Neural cell (in vitro differentiated cells): ENCODE results near the gene PDE2A. TPM values are rescaled to one million over a fixed set of nuclear protein-coding genes. Genes with fewer than 3 reads are reported as not detected.

ENCODE experiments used
- H2AFZ ChIP-seq: fragments of 200-600, 300-800 bp; sonication (generic), shearing (Covaris generic); 2 replicates; pipeline ENCODE4 v1.6.0; 2014; ENCODE audit warnings: low read depth, mild to moderate bottlenecking, antibody characterized with exemption, low read length, moderate library complexity
- H3F3A ChIP-seq: fragments of 200-600 bp; shearing (Covaris generic); 2 replicates; pipeline ENCODE4 v1.6.1; 2016; ENCODE audit warnings: mild to moderate bottlenecking, moderate library complexity, mixed read lengths, antibody characterized with exemption, low read length; ENCODE audit not compliant: insufficient read depth, poor library complexity, severe bottlenecking
- H3K27ac ChIP-seq: fragments of 200-600, 300-800 bp; sonication (generic), shearing (Covaris generic); 2 replicates; pipeline ENCODE4 v1.5.1; 2014; ENCODE audit warnings: mild to moderate bottlenecking, low read length, moderate library complexity
- H3K27me3 ChIP-seq: fragments of 300-800, 200-600 bp; sonication (generic), shearing (Covaris generic); 2 replicates; pipeline ENCODE4 v1.6.0; 2014; ENCODE audit warnings: mild to moderate bottlenecking, low read depth, low read length, moderate library complexity; ENCODE audit not compliant: insufficient read depth
- H3K36me3 ChIP-seq: fragments of 300-800, 200-600 bp; sonication (generic), shearing (Covaris generic); 2 replicates; pipeline ENCODE4 v1.5.1; 2014; ENCODE audit warnings: mild to moderate bottlenecking, antibody characterized with exemption, low read length, moderate library complexity; ENCODE audit not compliant: insufficient read depth
- H3K4me2 ChIP-seq: fragments of 300-800, 200-600 bp; sonication (generic), shearing (Covaris generic); 2 replicates; pipeline ENCODE4 v1.6.0; 2014; ENCODE audit warnings: mild to moderate bottlenecking, low read length
- H3K4me3 ChIP-seq: fragments of 300-800, 200-600 bp; sonication (generic), shearing (Covaris generic); 2 replicates; pipeline ENCODE4 v1.5.1; 2014; ENCODE audit warnings: mild to moderate bottlenecking, low read length, moderate library complexity
- H3K79me2 ChIP-seq: fragments of 200-600 bp; shearing (Covaris generic); replicated peaks from 2 replicates; pipeline ENCODE4 v1.6.0; 2014; ENCODE audit warnings: mild to moderate bottlenecking, low read length, moderate library complexity; ENCODE audit not compliant: insufficient read depth
- H3K9ac ChIP-seq: fragments of 300-800, 200-600 bp; sonication (generic), shearing (Covaris generic); 2 replicates; pipeline ENCODE4 v1.6.1; 2016; ENCODE audit warnings: mild to moderate bottlenecking, low read length, mixed read lengths
- H3K9me2 ChIP-seq: fragments of 200-600 bp; shearing (Covaris generic); 2 replicates; pipeline ENCODE4 v1.6.1; 2016; ENCODE audit warnings: mild to moderate bottlenecking, low read length, mixed read lengths; ENCODE audit not compliant: insufficient read depth
- H3K9me3 ChIP-seq: fragments of 200-600, 300-800 bp; sonication (generic), shearing (Covaris generic); 2 replicates; pipeline ENCODE4 v1.6.1; 2016; ENCODE audit warnings: mild to moderate bottlenecking, mixed run types, low read length, moderate library complexity, mixed read lengths
- H4K20me1 ChIP-seq: fragments of 200-600 bp; shearing (Covaris generic); 2 replicates; pipeline ENCODE4 v1.6.1; 2016; ENCODE audit warnings: mild to moderate bottlenecking, mixed run types; ENCODE audit not compliant: insufficient read depth
- CTCF ChIP-seq: fragments of 450-650 bp; IDR thresholded peaks from 2 replicates; pipeline ENCODE4 v1.5.1; 2014; ENCODE audit warnings: antibody characterized with exemption, mild to moderate bottlenecking, moderate library complexity; ENCODE audit not compliant: poor library complexity, severe bottlenecking
- EP300 ChIP-seq: fragments of 450-650 bp; conservative IDR thresholded peaks from 2 replicates; pipeline ENCODE4 v1.6.1; 2014; ENCODE audit warnings: antibody characterized with exemption, mild to moderate bottlenecking, moderate library complexity; ENCODE audit not compliant: poor library complexity, severe bottlenecking
- EZH2 ChIP-seq: fragments of 200-600, 300-800 bp; shearing (Covaris generic), sonication (generic); IDR thresholded peaks from 2 replicates; pipeline ENCODE4 v1.6.1; 2014; ENCODE audit warnings: antibody characterized with exemption, low read length, borderline replicate concordance, mild to moderate bottlenecking; ENCODE audit not compliant: insufficient read depth, poor library complexity, severe bottlenecking
- MXI1 ChIP-seq: fragments of 450-650 bp; conservative IDR thresholded peaks from 2 replicates; pipeline ENCODE4 v1.6.1; 2014; ENCODE audit warnings: antibody characterized with exemption, mild to moderate bottlenecking; ENCODE audit not compliant: poor library complexity, severe bottlenecking
- POLR2AphosphoS5 ChIP-seq: IDR thresholded peaks from 2 replicates; pipeline ENCODE4 v1.6.1; 2012
- RAD21 ChIP-seq: fragments of 450-650 bp; conservative IDR thresholded peaks from 2 replicates; pipeline ENCODE4 v1.6.1; 2014; ENCODE audit warnings: antibody characterized with exemption, mild to moderate bottlenecking, moderate library complexity
- REST ChIP-seq: IDR thresholded peaks from 2 replicates; pipeline ENCODE4 v1.6.1; 2012; ENCODE audit warnings: borderline replicate concordance
- TAF1 ChIP-seq: IDR thresholded peaks from 2 replicates; pipeline ENCODE4 v1.6.1; 2012; ENCODE audit warnings: low read depth
- polyA plus RNA-seq: library from polyadenylated mRNA; depleted of rRNA; stranded (reverse); fragments of >200 nt; gene quantifications from 2 replicates; pipeline ENCODE4 v1.2.3, GENCODE V29; 2014

Gene PDE2A
- polyA plus RNA-seq, 1 donor from 2014 or later = 11.6 TPM

DNA sequence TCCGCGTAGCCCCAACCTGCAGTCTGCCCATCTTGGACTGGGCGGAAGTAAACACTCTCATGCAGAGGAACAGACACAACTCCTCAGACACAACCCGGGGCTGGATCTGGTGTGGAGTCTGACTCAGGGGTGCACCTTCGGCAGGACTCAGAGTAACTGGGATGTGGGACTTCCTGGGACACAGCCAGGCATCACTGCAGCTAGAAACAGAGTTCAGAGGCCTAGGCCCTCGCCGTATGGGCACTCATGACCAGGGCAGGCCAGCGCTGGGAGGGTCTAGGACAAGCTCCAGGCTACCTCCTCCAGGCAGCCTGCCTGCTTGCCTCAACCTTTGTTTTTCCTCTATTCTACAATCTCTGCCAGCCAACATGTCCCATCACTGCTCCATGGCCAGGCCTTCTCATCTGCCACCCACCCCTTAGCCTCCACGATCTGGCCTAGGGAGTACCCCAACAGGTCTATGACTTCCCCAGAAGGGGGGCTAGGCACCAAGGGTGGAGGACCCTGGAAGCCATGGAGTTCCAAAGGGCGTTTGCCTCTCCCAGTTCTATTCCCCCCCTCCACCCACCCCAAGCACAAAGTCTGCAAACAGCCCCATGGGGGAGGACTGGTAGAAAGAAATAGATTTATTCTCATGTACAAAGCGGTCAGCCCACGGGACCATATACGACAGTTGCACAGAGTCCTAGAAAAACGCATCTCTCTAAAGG is 98.5 kb downstream of the PDE2A start (continued):
- TF ChIP-seq POLR2AphosphoS5 (no peak), EZH2 (no peak), RAD21 (no peak), TAF1 (no peak)

DNA sequence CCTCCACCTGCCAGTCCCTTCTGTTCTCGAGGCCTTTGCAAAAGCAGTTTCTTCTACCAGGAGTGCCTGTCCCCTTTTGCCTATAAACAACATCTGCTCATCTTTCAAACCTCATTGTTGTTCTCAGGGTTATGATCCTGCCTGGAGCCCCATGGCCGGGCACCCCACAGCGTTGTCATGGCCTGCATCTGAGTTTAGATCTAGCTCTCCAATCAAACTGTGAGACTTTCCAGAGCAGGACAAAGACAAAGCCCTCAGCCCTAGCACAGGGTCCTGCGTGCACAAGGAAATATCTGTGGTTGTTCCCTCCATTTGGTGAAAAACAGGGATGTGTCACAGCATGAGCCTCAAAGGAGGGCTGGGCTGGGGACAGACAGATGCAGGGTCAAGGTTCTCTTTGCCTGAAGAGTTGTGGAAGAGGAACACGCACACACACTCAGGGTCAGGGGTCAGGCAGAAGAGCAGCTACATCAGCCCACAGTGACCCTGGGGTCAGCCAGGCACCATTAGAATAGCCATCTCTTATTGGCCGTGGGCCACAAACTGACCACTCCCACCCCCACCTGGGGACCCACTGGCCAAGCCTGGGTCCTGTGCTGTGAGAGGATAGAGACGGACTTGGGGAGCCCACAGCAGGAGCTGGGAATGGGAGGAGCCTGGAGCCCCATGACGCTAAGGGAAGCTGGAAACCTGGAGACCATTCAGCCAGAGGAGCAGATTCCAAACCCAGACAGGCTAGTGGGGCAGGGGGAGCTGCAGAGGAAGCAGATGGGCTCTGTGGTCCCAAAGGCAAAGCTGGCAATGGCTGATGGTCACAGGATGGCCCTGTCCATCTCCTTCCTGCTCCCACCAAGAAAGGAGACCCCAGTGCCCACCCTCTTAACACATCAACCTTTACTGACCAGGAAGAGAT is 99.4 kb downstream of the PDE2A start:
- no peaks in the 10 kb centered on the region for H3K36me3 ChIP-seq
- H3K9me3 ChIP-seq = no peaks in the 10 kb centered on the region
- no peak overlapping the region for H3K27ac ChIP-seq
- TF ChIP-seq REST = no peak
- no peak for TF ChIP-seq MXI1
- TF ChIP-seq CTCF = no peak
- TF ChIP-seq RAD21 = no peak
- no peak for TF ChIP-seq EP300
- no peak overlapping the region for H3K4me3 ChIP-seq
- H3F3A ChIP-seq = no peaks in the 10 kb centered on the region
- H3K9ac ChIP-seq = no peak overlapping the region
- H3K79me2 ChIP-seq = no peaks in the 10 kb centered on the region
- H3K9me2 ChIP-seq = no peaks in the 10 kb centered on the region
- no peak overlapping the region for H2AFZ ChIP-seq
- H3K27me3 ChIP-seq = no peaks in the 10 kb centered on the region
- no peak overlapping the region for H3K4me2 ChIP-seq
- no peaks in the 10 kb centered on the region for H4K20me1 ChIP-seq

- TF ChIP-seq TAF1 = no peak
- Histone ChIP-seq H3K79me2 (no peaks in the 10 kb centered on the region), H3F3A (no peaks in the 10 kb centered on the region), H4K20me1 (no peaks in the 10 kb centered on the region), H3K9me3 (no peaks in the 10 kb centered on the region), H3K4me3 (no peak overlapping the region), H3K36me3 (no peaks in the 10 kb centered on the region), H3K9ac (no peak overlapping the region), H2AFZ (no peak overlapping the region), H3K27me3 (no peaks in the 10 kb centered on the region), H3K4me2 (no peak overlapping the region), H3K27ac (no peak overlapping the region), H3K9me2 (no peaks in the 10 kb centered on the region)
These were observed 100.3 kb downstream of the PDE2A start for GRCh38 chr11:72573855-72574445.
